HepG2 (cell line): Measurements from ENCODE around the gene ANK3. TPM values are rescaled to one million over a fixed set of nuclear protein-coding genes. Genes with fewer than 3 reads are reported as not detected.

Experiments used
- ATAC-seq: fragments of 200-7000 bp; cut with Tn5 transposase; 3 replicates; pipeline ENCODE4 v1.9.1; 2020; ENCODE audit warnings: mild to moderate bottlenecking, moderate library complexity
- BruUV-seq: library from RNA; stranded (reverse); fragments of 400-500 nt; replicated peaks from 2 replicates; lab custom pipeline; 2021; lab: Mats Ljungman, UMichigan
- CTCF ChIA-PET: fragments of 300-600 bp; formaldehyde crosslinking; extraction: SDS; loops from one replicate; lab custom pipeline; 2021; ENCODE audit warnings: low total read pairs, inconsistent platforms, low intra/inter-chr PET ratio; lab: Yijun Ruan, JAX
- POLR2A ChIA-PET: fragments of 350-600 bp; sonication (Branson Sonifier 250); formaldehyde crosslinking; loops from one replicate; lab custom pipeline; 2020; ENCODE audit warnings: antibody characterized with exemption, inconsistent platforms; lab: Yijun Ruan, JAX
- DNase-seq: peaks from one replicate; pipeline ENCODE4 v3.0.0-alpha.2; 2015; ENCODE audit warnings: low spot score
- FAIRE-seq: peaks from 3 replicates; lab custom pipeline; 2011; peaks lifted over from hg19 to GRCh38; lab: Jason Lieb, UNC
- H2AFZ ChIP-seq: one replicate; pipeline ENCODE4 v1.6.1; 2011; ENCODE audit warnings: low read length, inconsistent platforms
- H3K27ac ChIP-seq: fragments of 300-600 bp; 3 replicates; pipeline ENCODE4 v1.8.0; 2011; ENCODE audit warnings: mixed run types, mild to moderate bottlenecking, mixed read lengths, low read length, inconsistent platforms; ENCODE audit not compliant: insufficient read depth; ENCODE audit errors: extremely low read length
- H3K27me3 ChIP-seq, 2 experiments: fragments of 200-600 bp in 1 of 2; 2 replicates in 1 of 2; 3 replicates in 1 of 2; pipeline versions ENCODE4 v1.6.0 to v1.8.0; 2011; ENCODE audit warnings: low read length in 2 of 2, mild to moderate bottlenecking in 2 of 2, moderate library complexity in 2 of 2, inconsistent platforms in 1 of 2; ENCODE audit not compliant: insufficient read depth in 2 of 2, control insufficient read depth in 1 of 2
- H3K36me3 ChIP-seq, 2 experiments: fragments of 200-600 bp in 1 of 2; replicated peaks in 1 of 2; 2 replicates in 1 of 2; 3 replicates in 1 of 2; pipeline versions ENCODE4 v1.5.1 to v1.8.0; 2011; ENCODE audit warnings: low read length in 2 of 2, inconsistent platforms in 1 of 2; ENCODE audit not compliant: insufficient read depth in 2 of 2, control insufficient read depth in 1 of 2
- H3K4me1 ChIP-seq: 2 replicates; pipeline ENCODE4 v1.5.1; 2012; ENCODE audit warnings: low read length, inconsistent platforms; ENCODE audit not compliant: insufficient read depth
- H3K4me2 ChIP-seq: 2 replicates; pipeline ENCODE4 v1.6.0; 2011; ENCODE audit warnings: low read depth, low read length, inconsistent platforms
- H3K4me3 ChIP-seq, 3 experiments: fragments of 200-600 bp in 1 of 3; sonication (generic), shearing (Covaris generic) in 1 of 3; replicated peaks in 1 of 3; 2 replicates each; pipeline ENCODE4 v1.5.1; 2011 to 2016; ENCODE audit warnings: low read length in 3 of 3, inconsistent platforms in 2 of 3, low read depth in 2 of 3, mild to moderate bottlenecking in 2 of 3, control low read depth in 1 of 3, mixed read lengths in 1 of 3; ENCODE audit not compliant: insufficient read depth in 1 of 3
- H3K79me2 ChIP-seq: one replicate; pipeline ENCODE4 v1.6.1; 2011; ENCODE audit warnings: low read length, inconsistent platforms; ENCODE audit not compliant: insufficient read depth
- H3K9ac ChIP-seq: 2 replicates; pipeline ENCODE4 v1.6.0; 2011; ENCODE audit warnings: mild to moderate bottlenecking, low read depth, low read length, inconsistent platforms; ENCODE audit not compliant: insufficient read depth
- H3K9me3 ChIP-seq: 2 replicates; pipeline ENCODE4 v1.5.1; 2012; ENCODE audit warnings: mild to moderate bottlenecking, low read length
- H4K20me1 ChIP-seq: 2 replicates; pipeline ENCODE4 v1.6.0; 2011; ENCODE audit warnings: inconsistent platforms, mild to moderate bottlenecking, low read length, moderate library complexity; ENCODE audit not compliant: insufficient read depth
- DDIT3 ChIP-seq: sonication (generic); formaldehyde crosslinking; IDR thresholded peaks from 2 replicates; pipeline ENCODE4 v1.4.0; 2020; ENCODE audit warnings: mild to moderate bottlenecking, missing genetic modification reagents
- DNMT3B ChIP-seq: conservative IDR thresholded peaks from 2 replicates; pipeline ENCODE4 v1.6.1; 2016; ENCODE audit warnings: missing biosample characterization, control low read depth
- ELK4 ChIP-seq: sonication (generic); formaldehyde crosslinking; IDR thresholded peaks from 2 replicates; pipeline ENCODE4 v1.9.0; 2021; ENCODE audit warnings: missing genetic modification reagents, borderline replicate concordance
- GLMP ChIP-seq: sonication (generic); formaldehyde crosslinking; IDR thresholded peaks from 2 replicates; pipeline ENCODE4 v1.9.0; 2021; ENCODE audit warnings: missing genetic modification reagents, mild to moderate bottlenecking, borderline replicate concordance
- GZF1 ChIP-seq: sonication (generic); formaldehyde crosslinking; IDR thresholded peaks from 2 replicates; pipeline ENCODE4 v1.5.1; 2020; ENCODE audit warnings: mild to moderate bottlenecking, missing genetic modification reagents
- RBM22 ChIP-seq: fragments of 200-400 bp; formaldehyde crosslinking; optimal IDR thresholded peaks from 2 replicates; pipeline ENCODE3; 2017; ENCODE audit warnings: mild to moderate bottlenecking, low read length, moderate library complexity
- SRY ChIP-seq: sonication (generic); formaldehyde crosslinking; IDR thresholded peaks from 2 replicates; pipeline ENCODE4 v1.8.0; 2022; ENCODE audit warnings: mild to moderate bottlenecking, missing genetic modification reagents
- TIGD3 ChIP-seq: sonication (generic); formaldehyde crosslinking; IDR thresholded peaks from 2 replicates; pipeline ENCODE4 v1.5.1; 2020; ENCODE audit warnings: mild to moderate bottlenecking, missing genetic modification reagents, borderline replicate concordance
- U2AF1 ChIP-seq: fragments of 200-400 bp; formaldehyde crosslinking; optimal IDR thresholded peaks from 2 replicates; pipeline ENCODE3; 2017; ENCODE audit warnings: mild to moderate bottlenecking, low read depth, low read length
- ZNF276 ChIP-seq: sonication (generic); formaldehyde crosslinking; IDR thresholded peaks from 2 replicates; pipeline ENCODE4 v1.4.0; 2020; ENCODE audit warnings: mild to moderate bottlenecking, low read depth, missing genetic modification reagents
- ZNF354B ChIP-seq: sonication (generic); formaldehyde crosslinking; IDR thresholded peaks from 2 replicates; pipeline ENCODE4 v1.8.0; 2022; ENCODE audit warnings: mild to moderate bottlenecking, missing genetic modification reagents
- ZNF432 ChIP-seq: sonication (generic); formaldehyde crosslinking; IDR thresholded peaks from 2 replicates; pipeline ENCODE4 v1.5.0; 2020; ENCODE audit warnings: missing genetic modification reagents, mild to moderate bottlenecking, borderline replicate concordance
- ZNF484 ChIP-seq: sonication (generic); formaldehyde crosslinking; IDR thresholded peaks from 2 replicates; pipeline ENCODE4 v1.5.1; 2020; ENCODE audit warnings: mild to moderate bottlenecking, low read depth, missing genetic modification reagents, borderline replicate concordance
- ZNF562 ChIP-seq: sonication (generic); formaldehyde crosslinking; IDR thresholded peaks from 2 replicates; pipeline ENCODE4 v1.8.0; 2022; ENCODE audit warnings: missing genetic modification reagents, borderline replicate concordance
- ZNF570 ChIP-seq: sonication (generic); formaldehyde crosslinking; IDR thresholded peaks from 2 replicates; pipeline ENCODE4 v1.4.0; 2020; ENCODE audit warnings: mild to moderate bottlenecking, missing genetic modification reagents, borderline replicate concordance
- ZNF792 ChIP-seq: IDR thresholded peaks from 2 replicates; pipeline ENCODE4 v1.6.1; 2016
- WGBS: methylation state at CpG from one replicate; pipeline ENCODE4 v1.1.6; 2017; ENCODE audit warnings: low lambda C conversion rate; 5-methylcytosine and 5-hydroxymethylcytosine counted together
- in situ Hi-C: cut with HindIII; loops from 2 replicates; pipeline ENCODE4 v1.10.0; 2017; ENCODE audit warnings: low pct_unique_long_range_greater_than_20kb; ENCODE audit not compliant: extremely low pct_ligation_motif_present
- intact Hi-C: fragments of 100-400 bp; cut with micrococcal nuclease; formaldehyde crosslinking; loops from one replicate; pipeline ENCODE4 v1.10.0; 2022; ENCODE audit not compliant: unreplicated experiment
- polyA plus RNA-seq, 8 experiments: library from polyadenylated mRNA; depleted of rRNA in 3 of 8; stranded (reverse) in 7 of 8; unstranded in 1 of 8; fragments of >200 nt; fragmentation: Illumina TruSeq in 4 of 8; extraction: Trizol in 4 of 8; gene quantifications; 2 replicates each; pipeline versions ENCODE4 v1.2.1 to v1.2.3, GENCODE V29; 2011 to 2016; ENCODE audit warnings: low read depth in 4 of 8, missing spikeins in 1 of 8, mixed read lengths in 1 of 8; ENCODE audit not compliant: insufficient read depth in 1 of 8
- total RNA-seq, 5 experiments: library from RNA; depleted of rRNA; stranded (reverse); fragments of >200 nt; fragmentation: Illumina TruSeq; extraction: Trizol; gene quantifications; 2 replicates each; pipeline ENCODE4 v1.2.3, GENCODE V29; 2016; ENCODE audit warnings: low read depth in 1 of 5
- TF ChIP-seq, protein P1 (sequence below), 2 experiments: sonication (generic) in 1 of 2; formaldehyde crosslinking in 1 of 2; IDR thresholded peaks; 2 replicates each; pipeline versions ENCODE4 v1.4.0 to v1.6.1; 2018 to 2020; ENCODE audit warnings: missing genetic modification reagents in 2 of 2, borderline replicate concordance in 1 of 2, low read depth in 1 of 2, mild to moderate bottlenecking in 1 of 2, missing biosample characterization in 1 of 2

ANK3 gene
- total and polyA plus RNA-seq, 2 of the 13 experiments (the other 11 are each of a cell fraction or from before 2014, with no cell fraction given) = not detected

DNA sequence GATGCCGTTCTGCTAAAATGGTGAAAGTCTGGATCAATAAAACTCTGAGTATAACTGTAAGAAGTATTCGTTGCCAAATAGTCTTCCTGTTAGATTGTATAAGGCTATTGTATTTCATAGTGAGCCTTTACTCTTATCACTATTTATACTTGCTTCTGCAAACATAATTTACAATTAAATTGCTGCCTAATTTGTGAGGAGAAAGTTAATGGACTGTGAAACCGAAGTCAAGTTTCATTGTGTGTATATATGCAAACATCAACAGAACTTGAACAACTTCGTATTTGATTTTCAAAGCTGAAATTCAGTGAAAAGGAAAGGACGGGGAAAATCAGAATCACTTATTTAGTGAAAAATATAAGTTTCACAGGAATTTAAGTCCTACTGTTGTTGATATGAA lies 347.4 kb downstream of the ANK3 start:
- in situ Hi-C loops = loop anchor here (25.0 kb wide), 2 partner anchors 180 to 1255 kb away; no protein-coding TSS in a partner anchor
- TF ChIP-seq ELK4 (CRISPR knock-in tag) (no peak), ZNF354B (CRISPR knock-in tag) (no peak), ZNF484 (no peak), U2AF1 (no peak), ZNF792 (CRISPR knock-in tag) (no peak), ZNF276 (no peak), GLMP (no peak), SRY (CRISPR knock-in tag) (no peak), ZNF432 (CRISPR knock-in tag) (no peak), ZNF562 (CRISPR knock-in tag) (no peak), GZF1 (no peak), RBM22 (no peak), TIGD3 (CRISPR knock-in tag) (no peak), DDIT3 (CRISPR knock-in tag) (no peak), DNMT3B (CRISPR knock-in tag) (no peak), ZNF570 (no peak)
- TF ChIP-seq, protein P1, sequence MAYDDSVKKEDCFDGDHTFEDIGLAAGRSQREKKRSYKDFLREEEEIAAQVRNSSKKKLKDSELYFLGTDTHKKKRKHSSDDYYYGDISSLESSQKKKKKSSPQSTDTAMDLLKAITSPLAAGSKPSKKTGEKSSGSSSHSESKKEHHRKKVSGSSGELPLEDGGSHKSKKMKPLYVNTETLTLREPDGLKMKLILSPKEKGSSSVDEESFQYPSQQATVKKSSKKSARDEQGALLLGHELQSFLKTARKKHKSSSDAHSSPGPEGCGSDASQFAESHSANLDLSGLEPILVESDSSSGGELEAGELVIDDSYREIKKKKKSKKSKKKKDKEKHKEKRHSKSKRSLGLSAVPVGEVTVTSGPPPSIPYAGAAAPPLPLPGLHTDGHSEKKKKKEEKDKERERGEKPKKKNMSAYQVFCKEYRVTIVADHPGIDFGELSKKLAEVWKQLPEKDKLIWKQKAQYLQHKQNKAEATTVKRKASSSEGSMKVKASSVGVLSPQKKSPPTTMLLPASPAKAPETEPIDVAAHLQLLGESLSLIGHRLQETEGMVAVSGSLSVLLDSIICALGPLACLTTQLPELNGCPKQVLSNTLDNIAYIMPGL (CRISPR knock-in tag; IDR thresholded peaks at IDR 0.05; ENCODE audit: borderline replicate concordance in 1 of 2, low read depth in 1 of 2) = no peak

More for the DNA sequence above, 347.4 kb downstream of the ANK3 start:
- intact Hi-C loops = no loop called here
- ChIA-PET CTCF (no interaction called here), POLR2A (no interaction called here)
- no TSS peak for BruUV-seq
- DNase-seq = no peak
- Histone ChIP-seq H3K36me3 (no peaks in the 10 kb centered on the region), H4K20me1 (no peaks in the 10 kb centered on the region), H3K9ac (no peak overlapping the region), H3K27ac (no peak overlapping the region), H3K4me1 (no peaks in the 10 kb centered on the region), H3K4me2 (no peak overlapping the region), H3K79me2 (no peaks in the 10 kb centered on the region), H3K9me3 (no peaks in the 10 kb centered on the region), H3K27me3 (no peaks in the 10 kb centered on the region), H3K4me3 (no peak overlapping the region), H2AFZ (no peak overlapping the region)
- FAIRE-seq = no peak
- 1% methylated on average over 5 of the region's 5 CpGs for WGBS
- no peak for ATAC-seq
